Fibroblast of the aortic adventitia (primary cell): ENCODE data around the gene ASMTL. TPM values are rescaled to one million over a fixed set of nuclear protein-coding genes. Genes with fewer than 3 reads are reported as not detected.

Experiments used
- DNase-seq: peaks from one replicate; pipeline ENCODE4 v3.0.0-alpha.2; 2010; ENCODE audit warnings: low read depth
- H3K4me3 ChIP-seq: 2 replicates; pipeline ENCODE4 v1.5.1; 2011; ENCODE audit warnings: low read depth, mild to moderate bottlenecking, control low read depth, low read length, moderate library complexity
- total RNA-seq: library from RNA; depleted of rRNA; stranded (reverse); fragments of >200 nt; gene quantifications from 2 replicates; pipeline ENCODE4 v1.2.3, GENCODE V29; 2012; ENCODE audit warnings: low replicate concordance
- TF ChIP-seq, protein P1 (sequence below): IDR thresholded peaks from 2 replicates; pipeline ENCODE4 v1.5.1; 2011; ENCODE audit warnings: mild to moderate bottlenecking, low read length, control low read depth, inconsistent platforms; ENCODE audit not compliant: insufficient read depth

The ASMTL gene, protein sequence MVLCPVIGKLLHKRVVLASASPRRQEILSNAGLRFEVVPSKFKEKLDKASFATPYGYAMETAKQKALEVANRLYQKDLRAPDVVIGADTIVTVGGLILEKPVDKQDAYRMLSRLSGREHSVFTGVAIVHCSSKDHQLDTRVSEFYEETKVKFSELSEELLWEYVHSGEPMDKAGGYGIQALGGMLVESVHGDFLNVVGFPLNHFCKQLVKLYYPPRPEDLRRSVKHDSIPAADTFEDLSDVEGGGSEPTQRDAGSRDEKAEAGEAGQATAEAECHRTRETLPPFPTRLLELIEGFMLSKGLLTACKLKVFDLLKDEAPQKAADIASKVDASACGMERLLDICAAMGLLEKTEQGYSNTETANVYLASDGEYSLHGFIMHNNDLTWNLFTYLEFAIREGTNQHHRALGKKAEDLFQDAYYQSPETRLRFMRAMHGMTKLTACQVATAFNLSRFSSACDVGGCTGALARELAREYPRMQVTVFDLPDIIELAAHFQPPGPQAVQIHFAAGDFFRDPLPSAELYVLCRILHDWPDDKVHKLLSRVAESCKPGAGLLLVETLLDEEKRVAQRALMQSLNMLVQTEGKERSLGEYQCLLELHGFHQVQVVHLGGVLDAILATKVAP
- total RNA-seq, result 17.6 and 30.2 TPM in 2 replicates

DNA sequence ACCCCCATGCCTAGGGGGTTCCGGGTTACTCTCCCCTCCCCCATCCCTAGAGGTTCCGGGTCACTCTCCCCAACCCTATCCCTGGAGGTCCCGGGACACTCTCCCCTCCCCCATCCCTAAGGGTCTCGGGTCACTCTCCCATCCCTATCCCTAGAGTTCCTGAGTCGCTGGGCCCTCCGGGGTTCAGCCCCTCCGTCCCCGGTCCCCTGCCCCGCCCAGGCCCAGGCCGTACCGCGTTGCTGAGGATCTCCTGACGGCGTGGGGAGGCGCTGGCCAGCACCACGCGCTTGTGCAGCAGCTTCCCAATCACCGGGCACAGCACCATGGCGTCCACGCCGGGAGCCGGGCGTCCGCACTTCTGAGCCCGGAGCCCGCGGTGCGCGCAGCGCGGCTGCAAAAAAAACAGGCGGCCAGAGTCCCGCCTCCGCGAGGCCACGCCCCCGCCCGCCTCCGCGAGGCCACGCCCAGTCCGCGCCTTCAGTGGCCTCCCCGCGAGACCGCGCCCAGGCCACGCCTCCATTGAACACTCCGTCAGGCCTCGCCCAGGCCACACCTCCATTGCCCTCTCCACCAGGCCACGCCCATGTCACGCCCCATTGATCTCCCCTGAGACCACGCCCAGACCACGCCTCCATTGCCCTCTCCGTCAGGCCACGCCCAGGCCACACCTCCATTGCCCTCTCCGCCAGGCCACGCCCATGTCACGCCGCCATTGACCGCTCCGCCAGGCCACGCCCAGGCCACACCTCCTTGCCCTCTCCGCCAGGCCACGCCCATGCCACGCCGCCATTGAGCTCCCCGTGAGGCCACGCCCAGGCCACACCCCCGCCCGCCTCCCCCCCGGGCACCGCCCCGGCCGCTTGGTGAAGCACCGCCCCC is at the start of gene ASMTL:
TSS of gene ASMTL (minus strand) at position 394 of the 879 bp plus-strand sequence. CDS start at position 325, 69 bp downstream.
- DNase-seq, result peak; percentile 99
- H3K4me3 ChIP-seq, result peak within 1 kb of the TSS; percentile 88
- TF ChIP-seq, protein P1, sequence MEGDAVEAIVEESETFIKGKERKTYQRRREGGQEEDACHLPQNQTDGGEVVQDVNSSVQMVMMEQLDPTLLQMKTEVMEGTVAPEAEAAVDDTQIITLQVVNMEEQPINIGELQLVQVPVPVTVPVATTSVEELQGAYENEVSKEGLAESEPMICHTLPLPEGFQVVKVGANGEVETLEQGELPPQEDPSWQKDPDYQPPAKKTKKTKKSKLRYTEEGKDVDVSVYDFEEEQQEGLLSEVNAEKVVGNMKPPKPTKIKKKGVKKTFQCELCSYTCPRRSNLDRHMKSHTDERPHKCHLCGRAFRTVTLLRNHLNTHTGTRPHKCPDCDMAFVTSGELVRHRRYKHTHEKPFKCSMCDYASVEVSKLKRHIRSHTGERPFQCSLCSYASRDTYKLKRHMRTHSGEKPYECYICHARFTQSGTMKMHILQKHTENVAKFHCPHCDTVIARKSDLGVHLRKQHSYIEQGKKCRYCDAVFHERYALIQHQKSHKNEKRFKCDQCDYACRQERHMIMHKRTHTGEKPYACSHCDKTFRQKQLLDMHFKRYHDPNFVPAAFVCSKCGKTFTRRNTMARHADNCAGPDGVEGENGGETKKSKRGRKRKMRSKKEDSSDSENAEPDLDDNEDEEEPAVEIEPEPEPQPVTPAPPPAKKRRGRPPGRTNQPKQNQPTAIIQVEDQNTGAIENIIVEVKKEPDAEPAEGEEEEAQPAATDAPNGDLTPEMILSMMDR, result no peak

DNA sequence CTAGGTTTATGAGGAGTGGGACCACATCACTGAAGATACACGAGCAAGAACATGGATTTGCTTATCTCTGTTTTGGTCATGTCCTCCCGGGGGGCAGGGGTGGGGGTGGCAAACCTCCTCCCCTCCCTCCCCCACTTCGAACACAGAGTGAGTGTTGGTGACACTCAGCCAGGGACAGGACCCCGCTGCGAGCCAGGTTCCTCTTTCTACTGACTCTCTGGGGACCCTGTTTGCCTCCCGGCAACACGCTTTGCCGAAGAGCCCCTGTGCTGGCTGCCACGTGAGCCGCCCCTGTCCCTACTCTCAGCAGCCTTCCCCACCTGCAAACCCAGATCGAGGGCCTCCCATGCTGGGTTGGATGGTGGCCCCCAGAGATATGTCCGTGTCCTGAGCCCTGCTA is 49.5 kb upstream of the ASMTL start:
- DNase-seq, result no peak
- H3K4me3 ChIP-seq, result no peak overlapping the region
- TF ChIP-seq, protein P1, result no peak

DNA sequence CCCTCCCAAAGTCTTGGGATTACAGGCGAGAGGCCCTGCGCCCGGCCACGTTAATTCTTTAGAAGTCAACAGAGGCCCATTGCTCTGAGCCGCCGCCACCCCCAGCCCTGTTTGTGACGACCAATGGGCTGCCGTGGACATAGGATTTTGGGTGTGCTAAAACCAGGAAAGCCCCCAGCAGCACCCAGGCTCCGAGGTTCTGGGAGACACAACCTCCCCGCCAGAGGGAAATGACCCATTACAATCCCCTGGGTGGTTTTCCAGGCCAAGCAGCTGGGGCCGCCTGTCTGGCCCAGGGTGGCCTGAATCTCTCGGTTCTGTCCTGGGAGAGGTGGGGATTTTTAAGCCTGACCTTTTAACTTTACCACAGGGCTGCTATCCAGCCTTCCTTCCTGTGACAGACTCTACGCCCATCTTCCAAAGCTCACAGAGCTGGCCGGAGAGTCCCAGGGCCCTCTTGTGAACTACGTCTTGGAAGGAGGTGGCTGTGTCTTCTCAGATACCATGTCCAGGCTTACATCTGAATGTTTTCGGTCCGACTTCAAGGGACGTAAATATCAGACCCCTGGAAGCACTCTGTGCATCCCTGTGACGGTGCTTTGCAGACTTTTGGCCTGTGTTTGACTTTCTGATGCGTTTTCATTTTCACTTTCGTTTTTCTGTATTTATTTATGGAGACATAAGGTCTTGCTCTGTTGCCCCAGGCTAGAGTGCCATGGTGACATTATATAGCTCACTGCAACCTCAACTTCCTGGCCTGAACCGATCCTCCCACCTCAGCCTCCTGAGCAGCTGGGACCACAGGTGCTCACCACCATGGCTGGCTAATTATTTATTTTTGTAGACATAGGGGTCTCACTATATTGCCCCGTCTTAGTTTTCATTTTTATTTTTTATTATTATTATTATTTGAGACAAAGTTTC is 48.3 kb upstream of the ASMTL start:
- TF ChIP-seq, protein P1, result no peak
- H3K4me3 ChIP-seq, result no peak overlapping the region
- no peak for DNase-seq

DNA sequence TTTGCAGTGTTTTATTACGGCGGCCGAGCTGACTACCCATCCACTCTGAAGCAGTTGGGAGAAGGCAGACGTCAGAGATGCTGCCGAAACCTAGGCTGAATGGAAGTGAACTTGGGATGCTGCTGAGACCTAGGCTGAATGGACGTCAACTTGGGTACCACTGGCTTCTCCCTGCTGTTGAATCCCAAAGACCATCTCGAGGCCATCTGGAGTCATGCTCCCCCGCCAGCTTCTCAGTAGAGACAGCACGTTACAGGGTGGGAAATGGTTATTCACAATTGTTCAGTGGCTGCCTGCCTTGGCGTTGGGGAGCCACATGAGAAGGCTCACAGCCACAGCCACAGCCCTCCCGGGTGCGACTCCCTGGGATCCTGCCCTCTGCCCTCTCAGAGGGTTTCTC is 43.4 kb upstream of the ASMTL start:
- TF ChIP-seq, protein P1, result no peak
- H3K4me3 ChIP-seq, result no peak overlapping the region
- no peak for DNase-seq

DNA sequence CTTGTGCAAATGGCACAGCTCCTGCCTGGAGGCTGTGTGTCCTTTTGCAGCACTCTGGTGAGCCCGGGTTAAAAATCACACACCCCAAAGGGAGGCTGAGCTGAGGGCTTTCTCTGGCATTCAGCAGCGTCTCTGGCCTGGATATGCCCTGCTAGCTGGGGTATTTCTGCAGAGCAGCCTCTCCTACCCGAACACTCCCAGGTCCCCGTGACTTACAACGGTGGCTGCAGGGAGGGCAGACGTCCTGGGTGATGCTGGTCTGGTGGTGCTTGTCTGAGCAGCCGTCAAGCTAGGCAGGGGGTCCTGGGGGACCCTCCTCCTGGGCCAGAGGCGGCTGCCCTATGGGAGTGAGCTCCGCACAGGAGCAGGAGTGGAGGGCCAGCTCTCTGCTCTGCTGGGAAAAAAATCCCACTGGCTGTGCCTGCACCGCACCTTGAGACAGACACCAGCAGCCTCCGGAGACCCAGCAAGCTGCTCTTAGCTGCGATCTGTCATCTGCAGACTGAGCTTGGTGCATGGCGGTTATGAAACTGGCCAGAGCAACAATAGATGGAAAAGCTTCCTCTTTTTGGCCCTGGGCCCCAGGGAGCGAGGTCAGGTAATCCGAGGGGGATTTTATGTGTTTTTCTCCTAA is 41.3 kb upstream of the ASMTL start:
- DNase-seq, result no peak
- no peak overlapping the region for H3K4me3 ChIP-seq
- TF ChIP-seq, protein P1, result no peak

DNA sequence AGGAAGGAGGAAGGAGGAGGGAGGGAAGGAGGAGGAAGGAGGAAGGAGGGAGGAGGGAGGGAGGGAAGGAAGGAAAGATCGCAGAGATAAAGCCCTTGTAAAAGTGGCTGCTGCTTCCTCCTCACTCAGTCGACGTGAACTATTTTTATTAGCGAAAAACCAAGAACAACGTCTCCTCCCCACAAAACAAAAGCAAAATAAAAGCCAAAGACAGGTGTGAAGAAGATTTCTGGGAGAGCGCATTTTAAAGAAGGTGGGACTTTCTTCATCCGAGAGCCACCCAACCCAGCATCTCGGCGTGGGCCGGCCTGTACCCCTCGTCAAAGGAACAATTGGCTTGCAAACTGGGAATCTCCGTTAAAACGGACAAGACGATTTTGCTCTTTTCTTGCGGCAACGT is 40.7 kb upstream of the ASMTL start:
- TF ChIP-seq, protein P1, result no peak
- no peak overlapping the region for H3K4me3 ChIP-seq
- no peak for DNase-seq
